Neuron (in vitro differentiated cells): ENCODE data around the gene PA2G4.
A peak's percentile ranks its signal among the peaks of the same experiment; 100 is the strongest.
"Not testable (repeated sequence)": the region's sequence is repeated elsewhere in the genome, so short reads cannot be mapped to it uniquely, and the experiment has no call there.

Source experiments
- H2AFZ ChIP-seq: one replicate; pipeline ENCODE4 v1.6.1; 2013; ENCODE audit warnings: low read depth, mild to moderate bottlenecking, inconsistent platforms, low read length, moderate library complexity
- H3K27me3 ChIP-seq: one replicate; pipeline ENCODE4 v1.6.1; 2013; ENCODE audit warnings: low read length; ENCODE audit not compliant: insufficient read depth
- H3K36me3 ChIP-seq: one replicate; pipeline ENCODE4 v1.6.1; 2013; ENCODE audit warnings: low read length; ENCODE audit not compliant: insufficient read depth
- H3K4me1 ChIP-seq: one replicate; pipeline ENCODE4 v1.6.1; 2013; ENCODE audit warnings: low read length; ENCODE audit not compliant: insufficient read depth
- H3K4me3 ChIP-seq: 2 replicates; pipeline ENCODE4 v1.5.1; 2013; ENCODE audit warnings: mild to moderate bottlenecking, low read length, moderate library complexity
- H3K9me3 ChIP-seq: one replicate; pipeline ENCODE4 v1.6.1; 2013; ENCODE audit warnings: low read length

Gene PA2G4

GRCh38 chr12:56154246-56154771 is 50.0 kb downstream of the PA2G4 start:
- peaks cover 19% of the 10 kb centered on the region for H3K4me1 ChIP-seq
- H3K36me3 ChIP-seq = peaks cover 15% of the 10 kb centered on the region
- no peak overlapping the region for H3K4me3 ChIP-seq
- no peaks in the 10 kb centered on the region for H3K9me3 ChIP-seq
- H3K27me3 ChIP-seq = no peaks in the 10 kb centered on the region
- H2AFZ ChIP-seq = no peak overlapping the region

GRCh38 chr12:56154818-56155217 is 50.5 kb downstream of the PA2G4 start:
- no peak overlapping the region for H3K4me3 ChIP-seq

GRCh38 chr12:56155256-56155845 is 51.0 kb downstream of the PA2G4 start:
- peaks cover 25% of the 10 kb centered on the region for H3K36me3 ChIP-seq
- no peak overlapping the region for H3K4me3 ChIP-seq
- H3K4me1 ChIP-seq = peaks cover 30% of the 10 kb centered on the region
- H3K27me3 ChIP-seq = no peaks in the 10 kb centered on the region
- H3K9me3 ChIP-seq = no peaks in the 10 kb centered on the region
- no peak overlapping the region for H2AFZ ChIP-seq

More at GRCh38 chr12:56154818-56155217, 50.5 kb downstream of the PA2G4 start:
- H3K9me3 ChIP-seq = no peaks in the 10 kb centered on the region
- H3K27me3 ChIP-seq = no peaks in the 10 kb centered on the region
- peaks cover 24% of the 10 kb centered on the region for H3K4me1 ChIP-seq
- H3K36me3 ChIP-seq = peaks cover 20% of the 10 kb centered on the region
- H2AFZ ChIP-seq = no peak overlapping the region

GRCh38 chr12:56156464-56157200 is 52.3 kb downstream of the PA2G4 start:
- H2AFZ ChIP-seq, H3K27me3 ChIP-seq, H3K9me3 ChIP-seq: not testable (repeated sequence)
- H3K4me1 ChIP-seq = peaks cover 38% of the 10 kb centered on the region
- peaks cover 38% of the 10 kb centered on the region for H3K36me3 ChIP-seq
- H3K4me3 ChIP-seq = peak overlapping the region; percentile 85

GRCh38 chr12:56157201-56158028 is 53.1 kb downstream of the PA2G4 start:
- Histone ChIP-seq H2AFZ (peak overlapping the region; percentile 21), H3K36me3 (peaks cover 45% of the 10 kb centered on the region), H3K4me1 (peaks cover 42% of the 10 kb centered on the region), H3K4me3 (peak overlapping the region; percentile 85), H3K27me3 (no peaks in the 10 kb centered on the region), H3K9me3 (no peaks in the 10 kb centered on the region)

GRCh38 chr12:56158029-56158925 is 53.9 kb downstream of the PA2G4 start, which contains the start of gene MYL6:
Gene MYL6 (plus strand): TSS chr12:56158359. CDS start chr12:56158402, 43 bp downstream.
- Histone ChIP-seq H3K9me3 (no peaks in the 10 kb centered on the region), H3K4me1 (peaks cover 40% of the 10 kb centered on the region), H3K36me3 (peaks cover 52% of the 10 kb centered on the region), H3K4me3 (peak within 1 kb of the TSS; percentile 85), H2AFZ (peak within 1 kb of the TSS; percentile 21), H3K27me3 (no peaks in the 10 kb centered on the region)

- Histone ChIP-seq H3K27me3 (no peaks in the 10 kb centered on the region), H3K9me3 (no peaks in the 10 kb centered on the region), H3K36me3 (peaks cover 59% of the 10 kb centered on the region), H3K4me3 (peak overlapping the region; percentile 85), H2AFZ (no peak overlapping the region), H3K4me1 (peaks cover 37% of the 10 kb centered on the region)
These were observed 54.6 kb downstream of the PA2G4 start for GRCh38 chr12:56158926-56159461.

GRCh38 chr12:56159482-56160192 is 55.3 kb downstream of the PA2G4 start:
- Histone ChIP-seq H3K4me3 (peak overlapping the region; percentile 85), H3K4me1 (peaks cover 37% of the 10 kb centered on the region), H2AFZ (no peak overlapping the region), H3K27me3 (no peaks in the 10 kb centered on the region), H3K9me3 (no peaks in the 10 kb centered on the region), H3K36me3 (peaks cover 64% of the 10 kb centered on the region)

- H3K36me3 ChIP-seq = peaks cover 66% of the 10 kb centered on the region
- H3K4me1 ChIP-seq = peaks cover 37% of the 10 kb centered on the region
These were observed 55.9 kb downstream of the PA2G4 start for GRCh38 chr12:56160193-56160763.

GRCh38 chr12:56160894-56161689 is 56.7 kb downstream of the PA2G4 start:
- Histone ChIP-seq H3K27me3 (no peaks in the 10 kb centered on the region), H3K9me3 (no peaks in the 10 kb centered on the region), H3K4me1 (peaks cover 37% of the 10 kb centered on the region), H3K4me3 (peak overlapping the region; percentile 85), H2AFZ (no peak overlapping the region), H3K36me3 (peaks cover 66% of the 10 kb centered on the region)

More at GRCh38 chr12:56160193-56160763, 55.9 kb downstream of the PA2G4 start:
- peak overlapping the region; percentile 85 for H3K4me3 ChIP-seq
- H3K9me3 ChIP-seq = no peaks in the 10 kb centered on the region
- H3K27me3 ChIP-seq = no peaks in the 10 kb centered on the region
- no peak overlapping the region for H2AFZ ChIP-seq
